NCI-H187 (cell line): Measurements from ENCODE around the gene SLC13A5.
A peak's percentile ranks its signal among the peaks of the same experiment; 100 is the strongest.
"Not testable (repeated sequence)": the region's sequence is repeated elsewhere in the genome, so short reads cannot be mapped to it uniquely, and the experiment has no call there.

ENCODE experiments used
- DNase-seq, 2 experiments: peaks; one replicate each; lab custom pipeline; 2025; lab: John Stamatoyannopoulos, UW

The SLC13A5 gene

GRCh38 chr17:6660805-6661463 is 52.2 kb downstream of the SLC13A5 start:
- DNase-seq: no peak

- DNase-seq: no peak
These were observed 53.1 kb downstream of the SLC13A5 start for GRCh38 chr17:6660101-6660500.

- DNase-seq: not testable (repeated sequence)
These were observed 54.8 kb downstream of the SLC13A5 start for GRCh38 chr17:6658411-6658810.

GRCh38 chr17:6657633-6658287 is 55.4 kb downstream of the SLC13A5 start:
- no peak for DNase-seq

GRCh38 chr17:6656797-6657632 is 56.2 kb downstream of the SLC13A5 start:
- DNase-seq: not testable (repeated sequence)

GRCh38 chr17:6655732-6656361 is 57.3 kb downstream of the SLC13A5 start:
- not testable (repeated sequence) for DNase-seq

- no peak for DNase-seq
These were observed 58.1 kb downstream of the SLC13A5 start for GRCh38 chr17:6654841-6655731.

- no peak for DNase-seq
These were observed 61.2 kb downstream of the SLC13A5 start for GRCh38 chr17:6651919-6652452.

GRCh38 chr17:6651354-6651918 is 61.7 kb downstream of the SLC13A5 start, which contains the start of the genes C17orf100 and MED31:
TSS of gene C17orf100 (plus strand) at chr17:6651762. CDS start at chr17:6651914, 152 bp downstream.
TSS of gene MED31 (minus strand) at chr17:6651605. CDS start at chr17:6651528, 77 bp downstream.
- DNase-seq: peak; percentile 60 to 70

GRCh38 chr17:6648181-6648580 is 65.0 kb downstream of the SLC13A5 start:
- DNase-seq: no peak

GRCh38 chr17:6643451-6644125 is 69.6 kb downstream of the SLC13A5 start:
- no peak for DNase-seq

GRCh38 chr17:6642592-6642991 is 70.6 kb downstream of the SLC13A5 start:
- no peak for DNase-seq

GRCh38 chr17:6641247-6641863 is 71.8 kb downstream of the SLC13A5 start:
- DNase-seq: no peak

- DNase-seq: peak; percentile 41 to 88
These were observed 72.5 kb downstream of the SLC13A5 start, which contains the start of the genes KIAA0753 and TXNDC17 for GRCh38 chr17:6640536-6641246. TSS of gene KIAA0753 (minus strand) at chr17:6640711. CDS start at chr17:6635103, 5,608 bp downstream. TSS of gene TXNDC17 (plus strand) at chr17:6641060. CDS start at chr17:6641083, 23 bp downstream.

- DNase-seq: no peak
These were observed 73.3 kb downstream of the SLC13A5 start for GRCh38 chr17:6639586-6640535.

GRCh38 chr17:6639014-6639585 is 74.1 kb downstream of the SLC13A5 start:
- DNase-seq: no peak
